ENCODE measurements around the gene KLHL8. TPM values are rescaled to one million over a fixed set of nuclear protein-coding genes. Genes with fewer than 3 reads are reported as not detected.

KLHL8 gene
- total and polyA plus RNA-seq, 4 donors = 2.9 to 14.4 (median 5.1) TPM

GRCh38 chr4:87239194-87239593, 18.8 kb upstream of the KLHL8 start:
- H3K9ac ChIP-seq (ENCODE audit: low read depth in 1 of 2, low read length in 2 of 2) = no peak overlapping the region
- H3K36me3 ChIP-seq (ENCODE audit: control insufficient read depth in 4 of 4, insufficient read depth in 3 of 4, low read depth in 1 of 4, low read length in 3 of 4) = no peaks in the 10 kb centered on the region
- WGBS = 92% methylated on average over 5 of the region's 5 CpGs
- H3K4me1 ChIP-seq (ENCODE audit: control insufficient read depth in 4 of 4, insufficient read depth in 4 of 4, low read length in 3 of 4) = peaks cover 0 to 5% (median 4%) of the 10 kb centered on the region in 4 donors
- H3K9me3 ChIP-seq (ENCODE audit: control insufficient read depth in 4 of 4, low read length in 3 of 4) = peaks cover 3 to 9% (median 6%) of the 10 kb centered on the region in 4 donors
- H3K27ac ChIP-seq (ENCODE audit: low read depth in 1 of 2, low read length in 2 of 2) = no peak overlapping the region
- no peak for TF ChIP-seq ATF3 (IDR thresholded peaks at IDR 0.05)
- TF ChIP-seq EGR1 (IDR thresholded peaks at IDR 0.05; ENCODE audit: low read depth in 2 of 2) = no peak
- no peak for TF ChIP-seq FOXA2 (IDR thresholded peaks at IDR 0.05)
- no peak for TF ChIP-seq SP1 (IDR thresholded peaks at IDR 0.05)
- no peak for TF ChIP-seq FOXA1 (IDR thresholded peaks at IDR 0.05)
- TF ChIP-seq YY1 (IDR thresholded peaks at IDR 0.05) = no peak
- TF ChIP-seq RAD21 (IDR thresholded peaks at IDR 0.05) = no peak
- no peak for TF ChIP-seq GABPA (IDR thresholded peaks at IDR 0.05 in 1 of 2, conservative IDR thresholded peaks at IDR 0.05 in 1 of 2)
- no peak for TF ChIP-seq JUND (IDR thresholded peaks at IDR 0.05)
- TF ChIP-seq REST (IDR thresholded peaks at IDR 0.05) = no peak
- no peak for TF ChIP-seq RXRA (IDR thresholded peaks at IDR 0.05)
- no peak for TF ChIP-seq ZBTB33 (IDR thresholded peaks at IDR 0.05)
- no peak for DNase-seq (ENCODE audit: low spot score)
- H3K4me3 ChIP-seq (ENCODE audit: low read depth in 1 of 3, low read length in 3 of 3) = no peak overlapping the region
- H3K27me3 ChIP-seq (ENCODE audit: control insufficient read depth in 4 of 4, insufficient read depth in 4 of 4, low read length in 3 of 4) = no peaks in the 10 kb centered on the region

GRCh38 chr4:87236861-87237260, 16.4 kb upstream of the KLHL8 start:
- Histone ChIP-seq H3K9ac (ENCODE audit: low read depth in 1 of 2, low read length in 2 of 2) (no peak overlapping the region), H3K27me3 (ENCODE audit: control insufficient read depth in 4 of 4, insufficient read depth in 4 of 4, low read length in 3 of 4) (no peaks in the 10 kb centered on the region), H3K4me1 (ENCODE audit: control insufficient read depth in 4 of 4, insufficient read depth in 4 of 4, low read length in 3 of 4) (peaks cover 0 to 5% (median 4%) of the 10 kb centered on the region in 4 donors), H3K4me3 (ENCODE audit: low read depth in 1 of 3, low read length in 3 of 3) (no peak overlapping the region), H3K27ac (ENCODE audit: low read depth in 1 of 2, low read length in 2 of 2) (no peak overlapping the region), H3K36me3 (ENCODE audit: control insufficient read depth in 4 of 4, insufficient read depth in 3 of 4, low read depth in 1 of 4, low read length in 3 of 4) (no peaks in the 10 kb centered on the region), H3K9me3 (ENCODE audit: control insufficient read depth in 4 of 4, low read length in 3 of 4) (no peaks in the 10 kb centered on the region)
- no peak for TF ChIP-seq HNF4G (IDR thresholded peaks at IDR 0.05)
- no peak for TF ChIP-seq YY1 (IDR thresholded peaks at IDR 0.05)
- no peak for TF ChIP-seq JUND (IDR thresholded peaks at IDR 0.05)
- no peak for TF ChIP-seq RXRA (IDR thresholded peaks at IDR 0.05)
- TF ChIP-seq HNF4A (conservative IDR thresholded peaks at IDR 0.05) = no peak
- no peak for TF ChIP-seq FOXA2 (IDR thresholded peaks at IDR 0.05)
- TF ChIP-seq REST (IDR thresholded peaks at IDR 0.05) = no peak
- TF ChIP-seq CTCF (IDR thresholded peaks at IDR 0.05; ENCODE audit: low read depth, low read length, missing input control) = no peak
- no peak for DNase-seq (ENCODE audit: low spot score)
- 84% methylated on average over 9 of the region's 9 CpGs for WGBS
